BJ (cell line): ENCODE results near the gene LEMD1. TPM values are rescaled to one million over a fixed set of nuclear protein-coding genes. Genes with fewer than 3 reads are reported as not detected.
"Not testable (repeated sequence)": the region's sequence is repeated elsewhere in the genome, so short reads cannot be mapped to it uniquely, and the experiment has no call there.

Source experiments
- CTCF ChIA-PET: fragments of 350-600 bp; formaldehyde crosslinking; extraction: SDS; loops from one replicate; lab custom pipeline; 2021; ENCODE audit warnings: antibody characterized with exemption, inconsistent platforms; lab: Yijun Ruan, JAX
- POLR2A ChIA-PET: fragments of 300-600 bp; sonication (Branson Sonifier 250); formaldehyde crosslinking; extraction: SDS; loops from one replicate; lab custom pipeline; 2021; ENCODE audit warnings: antibody characterized with exemption; lab: Charles Lee
- DNase-seq: peaks from one replicate; pipeline ENCODE4 v3.0.0-alpha.2; 2011; ENCODE audit warnings: low read depth
- H3K27me3 ChIP-seq: 2 replicates; pipeline ENCODE4 v1.6.0; 2011; ENCODE audit warnings: low read length; ENCODE audit not compliant: control insufficient read depth, insufficient read depth
- H3K36me3 ChIP-seq: 2 replicates; pipeline ENCODE4 v1.5.1; 2011; ENCODE audit warnings: low read length; ENCODE audit not compliant: control insufficient read depth, insufficient read depth
- H3K4me3 ChIP-seq: 2 replicates; pipeline ENCODE4 v1.5.1; 2011; ENCODE audit warnings: low read depth, mild to moderate bottlenecking, control low read depth, low read length
- polyA plus RNA-seq: library from polyadenylated mRNA; depleted of rRNA; stranded (reverse); fragments of >200 nt; gene quantifications from 2 replicates; pipeline ENCODE4 v1.2.3, GENCODE V29; 2011
- TF ChIP-seq, protein P1 (sequence below): IDR thresholded peaks from 2 replicates; pipeline ENCODE4 v1.5.1; 2011; ENCODE audit warnings: low read depth, mild to moderate bottlenecking, control low read depth, inconsistent platforms, low read length, moderate library complexity; ENCODE audit not compliant: insufficient read depth

Gene LEMD1
- polyA plus RNA-seq, 1 experiment, result not detected

DNA sequence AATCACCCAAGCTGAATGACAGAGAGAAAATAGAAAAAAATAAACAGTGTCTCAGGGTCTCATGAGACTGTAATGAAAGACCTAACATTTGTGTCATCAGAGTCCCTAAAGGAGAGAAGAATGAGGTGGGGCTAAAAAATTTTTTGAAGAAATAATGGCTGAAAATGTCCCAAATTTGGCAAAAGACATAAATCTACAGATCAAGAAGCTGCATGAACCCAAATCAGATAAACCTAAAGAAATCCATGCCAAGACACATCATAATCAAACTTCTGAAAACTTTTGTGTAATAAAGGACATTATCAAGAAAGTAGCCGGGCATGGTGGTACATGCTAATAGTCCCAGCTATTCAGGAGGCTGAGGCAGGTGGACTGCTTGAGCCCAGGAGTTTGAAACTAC, 29.2 kb downstream of the LEMD1 start:
- Histone ChIP-seq H3K4me3 (no peak overlapping the region), H3K27me3 (peaks cover 4% of the 10 kb centered on the region), H3K36me3 (no peaks in the 10 kb centered on the region)
- TF ChIP-seq, protein P1, sequence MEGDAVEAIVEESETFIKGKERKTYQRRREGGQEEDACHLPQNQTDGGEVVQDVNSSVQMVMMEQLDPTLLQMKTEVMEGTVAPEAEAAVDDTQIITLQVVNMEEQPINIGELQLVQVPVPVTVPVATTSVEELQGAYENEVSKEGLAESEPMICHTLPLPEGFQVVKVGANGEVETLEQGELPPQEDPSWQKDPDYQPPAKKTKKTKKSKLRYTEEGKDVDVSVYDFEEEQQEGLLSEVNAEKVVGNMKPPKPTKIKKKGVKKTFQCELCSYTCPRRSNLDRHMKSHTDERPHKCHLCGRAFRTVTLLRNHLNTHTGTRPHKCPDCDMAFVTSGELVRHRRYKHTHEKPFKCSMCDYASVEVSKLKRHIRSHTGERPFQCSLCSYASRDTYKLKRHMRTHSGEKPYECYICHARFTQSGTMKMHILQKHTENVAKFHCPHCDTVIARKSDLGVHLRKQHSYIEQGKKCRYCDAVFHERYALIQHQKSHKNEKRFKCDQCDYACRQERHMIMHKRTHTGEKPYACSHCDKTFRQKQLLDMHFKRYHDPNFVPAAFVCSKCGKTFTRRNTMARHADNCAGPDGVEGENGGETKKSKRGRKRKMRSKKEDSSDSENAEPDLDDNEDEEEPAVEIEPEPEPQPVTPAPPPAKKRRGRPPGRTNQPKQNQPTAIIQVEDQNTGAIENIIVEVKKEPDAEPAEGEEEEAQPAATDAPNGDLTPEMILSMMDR, result no peak
- no peak for DNase-seq
- ChIA-PET POLR2A (no interaction called here), CTCF (no interaction called here)

GRCh38 chr1:205391386-205391785, 30.5 kb downstream of the LEMD1 start:
- DNase-seq, result no peak
- no peak overlapping the region for H3K4me3 ChIP-seq
- peaks cover 4% of the 10 kb centered on the region for H3K27me3 ChIP-seq
- POLR2A ChIA-PET, result no interaction called here
- no peaks in the 10 kb centered on the region for H3K36me3 ChIP-seq
- CTCF ChIA-PET, result interaction anchor here (0.6 to 3.3 kb wide), 3 partner anchors 15 to 94 kb away, joined by 3 to 9 read pairs (median 3); no protein-coding TSS in a partner anchor
- TF ChIP-seq, protein P1, result no peak

DNA sequence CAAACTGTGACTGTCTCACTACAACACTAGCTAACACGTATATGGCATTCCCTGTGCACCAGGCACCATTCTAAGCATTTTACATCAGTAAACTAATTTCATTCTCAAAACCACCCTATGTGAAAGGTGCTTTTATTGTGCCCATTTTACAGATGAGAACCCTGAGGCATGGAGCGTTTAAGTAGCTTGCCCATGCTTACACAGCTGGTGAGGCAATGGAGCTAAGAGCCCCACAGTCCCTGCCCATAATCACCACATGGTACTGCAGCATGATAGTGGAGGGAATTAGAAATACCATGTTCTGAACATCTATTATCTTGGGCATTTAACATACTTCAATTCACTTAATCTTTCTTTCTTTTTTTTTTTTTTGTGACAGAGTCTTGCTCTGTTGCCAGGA, 34.0 kb downstream of the LEMD1 start:
- CTCF ChIA-PET, result interaction anchor here (1.3 kb wide), 3 partner anchors 33 to 270 kb away, joined by 3 to 5 read pairs (median 4); no protein-coding TSS in a partner anchor
- no peaks in the 10 kb centered on the region for H3K36me3 ChIP-seq
- H3K27me3 ChIP-seq, result peaks cover 7% of the 10 kb centered on the region
- DNase-seq, result no peak
- H3K4me3 ChIP-seq, result no peak overlapping the region
- POLR2A ChIA-PET, result no interaction called here
- TF ChIP-seq, protein P1, result no peak

GRCh38 chr1:205382990-205383389, 38.9 kb downstream of the LEMD1 start:
- POLR2A ChIA-PET, H3K36me3 ChIP-seq, H3K4me3 ChIP-seq, H3K27me3 ChIP-seq, DNase-seq: not testable (repeated sequence)
- CTCF ChIA-PET, result interaction anchor here (0.8 to 1.6 kb wide), 4 partner anchors 14 to 104 kb away, joined by 3 to 7 read pairs (median 4); no protein-coding TSS in a partner anchor

DNA sequence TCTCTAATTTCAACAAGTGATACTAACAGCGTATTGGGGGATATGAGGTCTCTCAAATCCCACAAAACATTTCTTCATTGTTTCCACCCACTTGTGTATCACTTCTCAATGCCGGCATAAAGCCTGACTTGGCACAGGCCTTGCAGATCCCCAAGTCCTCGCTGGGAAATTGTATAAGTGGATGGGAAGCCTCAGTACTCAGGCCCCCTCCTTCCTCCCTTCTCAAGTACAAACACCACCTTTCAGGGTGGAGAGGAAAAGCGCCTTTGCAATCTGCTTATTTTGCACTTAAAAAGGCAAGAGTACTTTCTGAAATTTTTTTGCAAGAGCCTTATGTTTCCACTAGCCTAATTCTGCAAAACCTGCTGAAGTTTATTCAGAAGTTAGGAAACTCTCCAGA, 39.3 kb downstream of the LEMD1 start:
- Histone ChIP-seq H3K4me3 (no peak overlapping the region), H3K27me3 (peaks cover 7% of the 10 kb centered on the region), H3K36me3 (no peaks in the 10 kb centered on the region)
- TF ChIP-seq, protein P1, result no peak
- ChIA-PET CTCF (interaction anchor here (0.6 to 1.3 kb wide), 4 partner anchors 14 to 374 kb away, joined by 3 to 7 read pairs (median 4); no protein-coding TSS in a partner anchor), POLR2A (no interaction called here)
- no peak for DNase-seq

DNA sequence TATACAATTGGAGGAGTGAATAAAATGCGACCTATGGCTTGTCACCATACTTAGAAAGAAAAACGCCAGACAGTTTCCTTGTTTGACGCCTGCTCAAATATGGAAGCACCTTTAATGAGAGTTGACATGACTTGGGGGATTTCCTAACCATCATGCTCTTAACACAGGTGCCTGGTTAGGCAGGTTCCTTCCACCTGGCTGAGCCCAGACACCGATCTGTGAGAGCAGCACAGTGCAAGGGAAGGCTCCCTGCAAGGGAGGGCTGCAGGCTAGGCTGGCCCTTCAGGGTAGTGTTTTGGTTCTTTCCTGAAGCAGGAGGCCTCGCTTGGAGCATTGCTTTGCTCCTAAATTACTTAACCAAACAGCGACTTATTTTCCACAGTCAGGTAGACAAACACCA, 40.6 kb downstream of the LEMD1 start:
- Histone ChIP-seq H3K36me3 (no peaks in the 10 kb centered on the region), H3K27me3 (peaks cover 9% of the 10 kb centered on the region), H3K4me3 (no peak overlapping the region)
- ChIA-PET POLR2A (no interaction called here), CTCF (interaction anchor here (0.8 to 2.3 kb wide), 4 partner anchors 12 to 107 kb away, joined by 3 to 5 read pairs (median 4); no protein-coding TSS in a partner anchor)
- TF ChIP-seq, protein P1, result no peak
- no peak for DNase-seq
